Hindlimb muscle (tissue), 1 donor: ENCODE data around the gene SLC6A11. TPM values are rescaled to one million over a fixed set of nuclear protein-coding genes. Genes with fewer than 3 reads are reported as not detected.

Experiments
- DNase-seq: peaks from one replicate; pipeline ENCODE4 v3.0.0-alpha.2; 2013
- polyA plus RNA-seq: library from polyadenylated mRNA; unstranded; fragments of 120-200 nt; gene quantifications from one replicate; pipeline ENCODE4 v1.2.1, GENCODE V29; 2013; ENCODE audit not compliant: insufficient read length

Gene SLC6A11
- polyA plus RNA-seq, 1 donor = 0.06 TPM

DNA sequence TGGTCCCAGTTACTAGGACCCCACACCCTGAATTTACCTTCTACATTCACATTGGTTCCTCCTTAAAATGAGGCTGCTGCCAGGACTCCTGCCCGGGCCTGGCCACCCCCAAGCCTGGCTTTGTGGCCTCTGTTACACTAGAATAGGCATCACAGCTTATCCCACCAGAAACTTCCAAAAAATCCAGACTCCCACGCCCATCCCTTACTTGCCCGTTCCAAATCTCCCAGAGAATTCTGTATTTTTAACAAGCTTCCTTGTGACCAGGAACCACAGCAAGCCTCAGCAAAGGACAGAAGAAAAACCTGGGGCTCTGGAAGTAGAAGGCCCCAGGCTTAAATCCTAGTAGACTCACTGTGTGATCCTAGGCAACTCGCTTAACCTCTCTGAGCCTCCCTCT, 140.5 kb downstream of the SLC6A11 start:
- DNase-seq = no peak

DNA sequence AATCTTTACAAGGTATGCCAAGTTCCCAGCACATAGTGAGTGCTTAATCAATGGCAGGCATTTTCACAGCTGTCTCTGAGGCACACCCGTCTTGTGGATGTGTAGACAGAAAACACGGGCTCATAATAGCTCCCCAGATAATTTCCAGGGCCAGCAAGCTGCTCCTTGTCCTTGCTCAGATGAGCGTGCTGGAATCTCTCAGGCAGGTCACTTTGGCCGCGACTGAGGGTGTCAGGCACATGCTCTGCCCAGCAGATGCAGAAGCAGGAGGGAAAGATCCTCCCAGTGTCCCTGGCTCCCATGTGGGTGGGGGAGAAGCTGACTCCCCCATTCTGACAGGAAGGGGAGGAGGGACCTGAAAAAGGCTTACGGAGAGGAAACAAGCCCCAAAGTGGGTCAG, 141.0 kb downstream of the SLC6A11 start:
- peak; percentile 43 for DNase-seq

DNA sequence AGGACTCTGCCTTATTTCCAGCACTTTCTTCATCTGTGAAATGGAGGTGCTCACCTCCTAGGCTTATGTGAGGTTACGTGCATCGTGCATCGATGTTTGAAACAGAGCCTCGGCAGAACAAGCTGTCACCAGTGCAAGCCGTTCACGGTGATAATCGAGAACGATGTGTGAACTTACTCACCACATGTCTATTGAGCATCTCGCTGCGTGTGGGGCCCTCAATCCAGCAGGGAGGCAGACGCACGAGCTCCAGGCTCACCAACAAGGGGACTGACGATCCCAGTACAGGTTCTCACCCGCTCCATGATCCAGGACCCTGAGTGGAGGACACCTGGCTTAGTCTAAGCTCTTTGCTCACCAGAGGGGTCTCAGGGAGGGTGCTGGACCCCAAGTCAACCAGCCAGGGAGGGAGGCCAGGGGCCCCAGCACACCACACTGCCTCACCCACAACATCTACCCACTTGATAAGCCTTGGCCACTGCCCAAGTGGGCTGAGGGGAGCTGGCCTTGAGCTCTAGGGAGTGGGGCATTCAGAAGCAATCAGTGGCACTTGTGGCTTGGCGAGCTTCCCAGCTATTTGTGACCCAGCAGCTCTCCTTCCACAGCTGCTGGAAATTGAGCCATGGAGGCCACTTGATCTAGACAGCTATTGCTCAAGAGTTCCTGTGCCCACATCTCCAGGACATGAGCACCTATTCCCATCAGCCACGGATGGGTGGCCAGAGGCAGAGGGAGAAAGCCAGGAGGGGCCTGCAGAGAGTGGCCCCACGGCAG, 142.1 kb downstream of the SLC6A11 start:
- DNase-seq = no peak

DNA sequence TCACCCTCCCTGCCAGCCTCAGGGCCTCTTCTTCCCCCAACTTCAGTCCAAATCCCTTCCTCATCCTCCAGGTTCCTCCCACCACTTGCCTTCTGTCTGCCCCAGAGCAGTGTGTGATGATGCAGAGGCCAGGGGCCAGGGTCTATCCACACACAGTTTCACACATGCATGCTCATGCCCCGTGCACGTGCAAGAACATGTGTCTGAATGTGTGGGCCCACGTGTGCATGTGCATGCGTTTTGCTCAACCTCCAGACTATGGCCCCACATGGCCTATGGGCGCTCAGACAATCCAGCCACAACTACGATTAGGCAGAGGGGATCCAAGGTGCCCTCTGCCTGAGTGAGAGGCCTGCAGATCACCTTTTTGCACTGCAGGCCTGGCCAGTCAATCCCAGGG, 144.2 kb downstream of the SLC6A11 start:
- DNase-seq = no peak

DNA sequence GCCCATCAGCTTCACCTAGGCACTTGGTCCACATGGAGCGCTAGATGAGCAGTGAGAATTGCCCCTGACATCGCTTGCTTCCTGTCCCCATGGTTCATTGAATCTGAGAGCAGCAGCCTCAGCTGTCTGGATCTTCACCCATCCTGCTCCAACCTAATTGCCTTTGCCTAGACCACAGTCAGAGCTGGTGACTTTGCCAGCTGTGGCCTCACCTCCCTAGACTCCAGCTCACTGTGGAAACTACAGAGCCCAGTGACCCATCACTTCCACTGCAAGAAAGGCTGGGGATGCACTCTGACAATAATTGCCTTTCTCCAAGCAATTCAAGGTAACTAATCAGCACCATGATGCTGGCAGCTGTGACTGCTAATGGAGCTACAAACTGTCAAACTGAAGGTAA, 145.9 kb downstream of the SLC6A11 start:
- DNase-seq = no peak

DNA sequence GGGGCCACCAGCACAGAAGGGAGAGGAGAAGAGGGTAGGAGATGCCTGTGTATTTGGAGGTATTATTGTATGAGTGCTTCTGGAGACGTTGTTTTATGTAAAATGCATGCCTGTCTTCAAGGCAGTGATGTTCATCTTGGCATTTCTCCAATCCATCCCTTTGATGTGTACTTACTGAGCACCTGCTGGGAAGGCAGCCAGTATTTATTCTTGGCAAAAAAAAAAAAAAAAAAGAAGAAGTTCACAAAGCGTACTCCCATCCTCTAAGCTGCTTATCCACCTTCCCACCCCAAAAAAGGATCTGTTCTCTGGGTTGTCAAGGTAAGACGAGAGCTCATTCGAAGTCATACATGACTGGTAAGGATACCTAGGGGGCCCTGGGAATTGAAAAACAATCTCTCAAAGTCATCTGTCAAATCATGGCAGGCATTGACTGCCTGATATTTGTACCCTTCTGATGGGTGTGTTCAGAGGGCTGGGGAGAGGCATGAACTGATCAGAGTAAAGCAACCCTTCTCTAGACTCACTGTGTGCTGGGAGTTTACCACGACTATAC, 146.5 kb downstream of the SLC6A11 start:
- DNase-seq = no peak

DNA sequence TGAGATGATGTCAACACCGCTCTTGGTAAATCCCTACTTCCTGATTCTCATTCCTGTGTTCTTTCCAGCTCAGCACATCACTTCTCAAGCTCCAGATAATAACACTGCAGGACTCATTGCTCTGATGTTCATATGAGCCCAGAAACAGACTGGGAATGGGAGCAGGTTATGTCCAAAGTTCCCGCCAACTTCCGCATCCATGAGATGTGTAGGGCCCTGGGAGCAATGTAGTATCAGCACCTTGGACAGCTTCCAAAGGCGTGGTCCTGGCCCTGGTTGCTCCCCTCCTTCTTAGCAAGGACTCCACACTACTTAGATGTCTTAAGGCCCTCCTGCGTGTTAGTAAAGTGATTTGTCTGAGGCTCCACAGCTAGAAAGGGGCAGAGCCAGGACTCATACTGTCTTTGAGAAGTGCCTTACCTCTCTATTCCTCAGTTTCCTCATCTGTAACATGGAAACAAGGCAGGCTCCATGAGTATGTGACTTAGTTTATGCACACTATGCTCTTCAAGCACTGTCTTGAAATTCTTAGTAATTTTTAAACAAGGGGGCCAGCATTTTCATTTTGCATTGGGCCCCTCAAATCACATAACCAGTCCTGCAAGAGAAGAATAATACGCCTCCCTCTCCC, 148.6 kb downstream of the SLC6A11 start:
- DNase-seq = peak; percentile 45

DNA sequence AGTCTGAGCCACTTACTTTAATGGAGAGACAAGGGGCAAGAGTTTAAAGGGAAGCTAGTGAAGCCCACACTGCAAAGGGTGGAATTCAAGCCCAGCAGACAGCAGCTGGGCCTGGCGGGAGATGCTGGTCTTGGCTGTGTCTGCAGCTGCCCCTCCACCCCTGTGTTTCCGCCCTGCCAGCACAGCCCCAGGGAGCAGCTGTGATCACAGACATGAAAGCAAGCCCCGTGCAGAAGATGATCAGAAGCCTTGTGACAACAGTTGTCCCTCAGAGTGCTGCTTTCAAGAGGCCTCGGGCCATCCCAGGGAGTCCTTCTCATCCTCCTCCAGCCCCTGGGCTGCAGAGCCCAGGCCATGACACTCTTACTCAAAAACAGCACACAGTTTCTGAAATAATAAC, 152.4 kb downstream of the SLC6A11 start:
- no peak for DNase-seq

DNA sequence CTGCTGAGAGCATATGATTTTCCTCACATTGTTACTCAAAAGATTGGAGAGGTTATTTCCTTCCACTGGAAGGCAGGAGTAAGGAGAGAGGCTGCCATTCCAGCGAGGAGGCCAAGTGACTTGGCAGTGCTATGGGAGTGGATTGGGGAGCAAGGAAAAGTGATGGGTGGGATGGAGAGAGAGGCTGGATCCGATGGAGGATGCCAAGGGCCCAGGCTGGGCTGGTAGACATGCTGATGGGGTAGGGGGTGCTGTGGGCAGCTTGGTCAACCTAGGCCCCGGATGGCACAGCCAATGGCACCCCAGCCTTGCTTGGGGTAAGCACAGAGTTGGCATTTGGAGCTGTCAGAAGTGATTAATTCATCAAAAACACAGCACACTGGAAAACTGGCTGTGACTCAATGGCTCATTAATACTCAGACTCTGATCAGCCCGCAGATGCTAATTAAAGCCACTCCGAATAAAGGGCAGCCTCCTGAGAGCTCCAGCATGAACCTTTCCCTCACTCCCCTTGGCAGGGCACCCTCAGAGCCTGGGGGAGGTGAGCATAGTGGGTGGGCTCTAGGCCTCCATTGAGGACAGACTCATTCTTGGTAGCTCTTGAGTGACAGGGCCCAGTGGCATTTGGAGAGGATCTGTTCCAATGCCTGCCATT, 154.4 kb downstream of the SLC6A11 start:
- no peak for DNase-seq

DNA sequence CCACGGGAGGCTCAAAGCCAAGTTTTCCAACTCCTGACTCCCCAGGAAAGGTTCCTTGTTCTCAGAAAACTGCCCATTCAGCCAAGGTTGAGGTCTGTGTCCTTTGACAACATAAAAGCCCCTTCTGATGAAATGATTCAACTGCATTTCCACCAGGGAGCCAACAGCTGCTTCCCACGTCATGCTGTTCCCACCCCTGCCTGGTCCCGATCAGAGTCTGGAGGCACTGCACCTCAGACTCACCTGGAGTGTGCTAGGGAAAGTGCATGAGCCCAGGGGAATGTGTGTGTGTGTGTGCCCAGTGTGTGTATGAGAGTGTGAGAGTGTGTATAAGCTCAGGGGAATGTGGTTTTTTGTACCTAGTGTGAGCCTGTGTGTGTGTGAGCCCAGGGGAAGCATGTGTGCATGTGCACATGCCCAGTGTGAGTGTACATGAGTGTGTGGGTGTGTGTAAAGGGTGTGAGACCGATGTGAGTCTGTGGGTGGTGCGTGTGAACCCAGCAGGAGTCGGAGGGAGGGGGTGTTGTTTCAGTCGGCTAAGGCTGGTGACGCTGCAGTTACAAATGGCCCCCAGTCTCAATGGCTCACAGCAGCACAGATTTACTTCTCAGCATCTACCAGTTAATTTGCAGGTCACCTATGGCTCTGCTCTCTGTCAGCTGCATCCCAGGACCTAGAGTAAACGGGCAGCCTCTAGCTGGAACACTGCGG, 156.2 kb downstream of the SLC6A11 start:
- DNase-seq = no peak

DNA sequence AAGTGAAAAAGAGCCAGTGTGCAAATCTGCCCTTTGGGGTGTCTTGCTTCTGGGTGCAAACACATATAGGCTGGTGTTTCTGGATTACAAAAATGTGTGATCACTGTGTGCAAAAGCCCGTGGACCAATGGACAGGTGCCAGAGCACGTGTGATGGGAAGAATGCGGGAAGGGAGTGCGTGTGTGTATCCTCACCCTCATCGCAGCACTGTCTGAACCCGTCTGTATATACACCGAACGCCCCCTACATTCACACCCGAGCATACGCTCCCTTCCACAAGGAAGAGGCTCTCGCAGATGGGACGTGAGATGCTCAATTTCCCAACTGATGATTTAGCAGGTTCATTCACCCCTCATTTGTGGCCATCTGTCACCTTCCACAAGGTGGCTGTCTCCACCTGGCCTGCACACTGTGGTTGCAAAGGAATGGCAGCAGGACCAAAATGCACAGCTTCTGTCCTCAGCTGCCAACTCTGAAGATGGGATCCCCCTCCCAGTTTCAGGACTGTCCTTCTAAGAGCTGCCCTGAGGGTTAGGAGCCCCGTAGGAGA, 157.1 kb downstream of the SLC6A11 start:
- DNase-seq = no peak

DNA sequence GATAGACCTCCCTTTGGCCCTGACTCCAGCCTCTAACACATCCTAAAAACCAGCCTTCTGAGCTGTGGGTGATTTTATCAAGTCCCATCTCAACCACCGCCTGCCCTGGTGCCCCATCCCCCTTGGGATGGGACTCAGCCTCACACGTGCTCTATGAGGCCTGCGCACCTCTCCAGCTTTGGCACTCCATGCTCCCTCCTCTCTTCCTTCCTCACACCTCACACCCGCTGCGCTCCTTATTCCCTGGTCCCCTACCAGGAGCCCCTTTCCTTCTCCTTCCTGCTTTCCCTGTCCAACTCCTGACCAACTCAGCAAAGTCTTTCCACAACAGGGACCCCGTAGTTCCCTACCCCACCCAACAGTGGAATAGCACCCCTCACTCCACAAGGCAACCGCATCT, 158.1 kb downstream of the SLC6A11 start:
- no peak for DNase-seq

DNA sequence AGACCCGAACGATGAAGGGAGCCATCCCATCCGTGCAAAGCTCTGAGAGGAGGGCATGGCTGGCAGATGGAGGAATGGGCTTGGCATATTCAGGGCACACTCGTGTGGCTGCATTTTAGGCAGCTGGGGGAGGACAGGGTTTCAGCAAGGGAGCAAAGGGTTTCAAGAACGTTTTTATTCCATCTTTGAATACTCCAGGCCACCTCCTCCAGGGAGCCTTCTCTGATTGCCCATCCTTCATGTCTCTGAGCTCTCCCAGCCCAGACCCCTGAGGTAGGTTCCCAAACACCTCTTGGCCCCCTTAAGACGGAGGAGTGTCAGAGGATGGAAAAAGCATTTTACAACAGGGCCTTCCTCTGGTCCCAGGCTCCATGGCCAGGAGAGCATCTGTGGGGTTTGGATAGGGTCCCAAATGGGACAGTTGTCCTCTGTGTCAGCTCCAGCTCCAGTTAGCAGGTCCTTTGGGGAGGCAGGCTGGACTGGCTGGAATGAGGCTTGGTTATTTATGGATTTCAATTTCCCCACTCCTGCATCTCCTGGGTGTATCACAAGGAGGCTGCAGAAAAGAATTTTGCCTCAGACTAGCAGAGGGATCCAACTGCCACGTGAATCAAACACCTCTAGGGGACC, 158.8 kb downstream of the SLC6A11 start:
- no peak for DNase-seq

DNA sequence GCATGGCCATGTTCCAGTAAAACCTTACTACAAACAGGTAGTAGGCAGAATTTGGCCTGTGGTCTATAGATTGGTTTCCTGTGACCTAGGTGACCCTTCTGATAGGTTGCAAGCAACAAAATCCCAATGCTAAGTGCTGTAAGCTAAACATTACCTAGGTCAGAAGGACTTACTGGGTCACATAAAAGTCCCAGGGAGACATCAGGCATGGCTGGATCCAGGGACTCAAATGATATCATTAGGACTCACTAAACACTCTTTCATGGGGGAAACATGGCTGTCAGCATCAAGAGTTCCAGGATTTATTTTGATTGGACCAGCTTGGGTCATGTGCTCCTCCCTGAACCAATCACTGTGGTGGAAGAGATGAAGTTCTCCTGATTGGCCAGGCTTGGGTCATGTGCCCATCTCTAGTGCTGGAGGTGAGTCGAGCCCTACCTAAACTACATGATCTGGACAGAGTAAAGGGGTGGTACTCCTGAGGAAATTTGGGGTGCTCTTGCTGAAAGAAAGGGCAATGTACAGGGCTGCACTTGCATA, 159.7 kb downstream of the SLC6A11 start:
- DNase-seq = no peak

DNA sequence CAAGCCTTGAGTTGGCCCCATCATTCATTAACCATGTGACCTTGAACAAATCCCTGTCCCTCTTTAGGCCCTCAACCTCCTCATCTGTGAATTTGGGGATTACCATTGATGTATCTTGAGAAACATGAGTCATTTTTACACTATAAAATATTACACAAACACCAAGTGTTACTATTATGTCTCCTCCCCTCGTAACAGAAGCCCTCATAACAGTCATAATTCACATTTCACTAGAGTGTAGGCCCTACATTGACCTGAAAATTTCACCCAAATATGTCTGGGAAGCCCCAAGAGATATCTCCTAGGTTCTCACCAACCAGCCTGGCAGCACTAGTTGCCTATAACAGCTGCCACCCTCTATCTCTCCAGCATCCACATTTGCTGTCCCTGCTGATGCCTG, 160.7 kb downstream of the SLC6A11 start:
- no peak for DNase-seq

DNA sequence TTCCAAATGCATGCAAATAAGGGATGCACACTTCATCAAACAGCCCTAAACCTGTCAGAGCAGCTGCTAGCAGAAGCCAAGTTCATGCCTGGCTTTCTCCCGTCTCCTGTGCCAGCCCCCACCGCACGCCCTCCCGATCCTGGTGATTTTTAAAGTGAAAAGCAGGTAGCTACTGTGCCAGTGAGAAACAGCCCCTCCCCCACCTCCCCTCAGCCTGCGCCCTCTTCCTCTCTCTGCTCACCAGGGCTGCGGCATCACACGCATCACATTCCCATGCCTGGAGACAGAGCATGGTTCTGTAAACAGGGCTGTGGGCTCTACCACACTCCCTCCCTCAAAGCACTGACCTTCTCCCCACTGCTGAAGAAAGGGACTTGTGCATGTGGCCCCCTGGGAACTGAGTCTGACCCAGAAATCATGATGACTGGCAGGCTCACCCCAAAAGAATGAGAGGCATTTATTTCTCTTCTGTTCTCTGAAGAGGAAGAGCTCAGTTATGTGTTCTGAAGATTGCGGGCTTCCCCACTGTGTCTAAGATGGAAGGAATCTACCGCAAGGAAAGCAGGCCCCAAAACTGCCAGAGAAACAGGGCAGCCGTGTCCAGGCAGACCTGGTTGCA, 162.0 kb downstream of the SLC6A11 start:
- DNase-seq = no peak

DNA sequence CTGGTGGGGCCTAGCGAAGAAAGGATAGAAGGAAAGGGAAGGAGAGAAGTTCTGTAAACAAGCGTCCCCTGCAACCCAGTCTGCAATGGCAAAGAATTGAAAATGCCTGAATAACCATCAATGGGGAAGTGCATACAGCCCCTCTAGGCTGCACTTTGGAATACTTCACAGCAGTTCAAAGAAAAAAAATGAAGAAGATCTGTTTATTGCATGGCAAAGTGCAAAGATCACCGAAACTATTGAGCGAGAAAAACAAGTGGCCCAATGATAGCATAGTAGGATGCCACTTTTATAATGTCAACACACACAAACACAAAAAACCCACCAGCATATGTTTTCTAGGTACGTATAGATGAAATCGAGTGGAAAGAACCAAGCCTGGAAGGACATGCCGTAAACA, 162.9 kb downstream of the SLC6A11 start:
- DNase-seq = no peak

DNA sequence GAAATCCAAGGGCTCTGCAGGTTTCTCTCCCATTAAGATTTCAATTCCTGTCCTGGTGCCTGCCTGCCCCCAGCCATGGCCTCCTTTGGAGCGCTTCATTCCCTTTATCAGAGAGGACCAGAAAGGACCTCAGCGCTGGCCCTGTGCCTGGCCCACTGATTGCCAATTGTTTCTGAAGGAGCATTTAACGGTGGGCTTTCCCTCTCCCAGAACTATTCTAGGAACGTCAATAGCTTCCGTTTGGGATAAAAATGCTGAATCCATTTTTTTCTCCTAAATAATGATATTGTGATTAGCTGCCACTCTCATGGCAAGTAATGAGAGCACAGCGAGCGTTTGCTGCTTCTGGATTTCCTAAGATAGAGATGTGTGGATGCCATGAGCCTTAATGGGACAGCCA, 164.3 kb downstream of the SLC6A11 start:
- no peak for DNase-seq

DNA sequence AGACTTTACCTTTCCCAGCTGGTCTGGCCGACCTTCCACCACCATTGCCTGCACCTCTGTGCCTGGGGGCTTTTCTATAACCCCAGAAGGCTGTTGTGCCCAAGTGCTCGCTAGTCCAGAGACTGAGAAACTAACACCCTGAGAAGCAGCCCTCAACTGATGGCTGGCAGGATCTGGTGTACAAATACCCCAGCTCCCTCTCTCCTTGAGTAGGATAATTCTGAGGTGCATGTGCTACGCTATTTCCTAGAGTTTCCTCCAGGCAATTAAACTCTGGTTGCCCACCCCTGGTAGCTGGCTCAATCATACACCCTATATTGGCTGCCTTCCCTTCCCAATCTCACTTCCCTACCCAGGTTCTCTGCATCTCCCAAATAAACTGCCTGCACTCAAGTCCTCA, 165.0 kb downstream of the SLC6A11 start:
- DNase-seq = no peak

DNA sequence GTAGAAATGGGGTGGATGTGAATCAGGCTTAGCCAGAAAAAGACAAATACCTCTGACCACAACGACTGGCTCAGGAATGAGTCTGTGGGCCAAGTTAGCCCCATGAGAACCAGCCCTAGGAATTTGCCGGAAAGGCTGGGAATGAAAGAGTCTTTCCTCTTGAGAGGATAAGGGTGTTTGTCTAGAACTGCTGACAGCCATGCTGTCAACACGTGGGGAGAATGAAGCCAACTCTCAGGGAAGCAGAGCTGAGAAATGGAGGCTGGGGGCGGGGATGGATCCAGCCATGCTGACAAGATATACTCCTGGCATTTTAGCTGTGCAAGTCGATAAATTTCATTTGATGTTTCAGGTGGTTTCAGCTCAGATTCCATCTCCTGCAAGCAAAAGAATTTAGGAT, 165.9 kb downstream of the SLC6A11 start:
- no peak for DNase-seq

DNA sequence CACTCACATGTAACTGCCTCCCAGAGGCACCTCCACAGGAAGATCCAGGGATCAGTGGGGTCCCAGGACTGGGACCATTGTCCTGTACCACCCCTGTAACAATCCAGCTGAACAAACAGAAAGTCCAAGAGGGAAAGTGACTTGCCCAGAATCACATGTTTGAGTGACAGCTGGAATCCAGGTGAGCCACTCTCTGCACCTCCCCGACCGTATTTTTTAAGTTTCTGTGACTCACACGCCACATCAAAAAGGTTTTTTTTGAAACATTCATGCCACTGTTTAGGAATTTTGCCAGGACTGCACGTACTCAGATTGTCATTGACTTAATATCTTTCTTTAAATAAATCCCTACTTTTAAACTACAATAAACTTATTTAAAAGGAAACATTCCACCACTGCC, 166.8 kb downstream of the SLC6A11 start:
- DNase-seq = no peak
